Fibroblast of gingiva (primary cell): ENCODE data around the gene DTX3.
"Not testable (repeated sequence)": the region's sequence is repeated elsewhere in the genome, so short reads cannot be mapped to it uniquely, and the experiment has no call there.

Experiments used
- DNase-seq: peaks from one replicate; pipeline ENCODE4 v3.0.0-alpha.2; 2011; ENCODE audit warnings: low read depth

DTX3 gene

GRCh38 chr12:57632073-57632957, 27.7 kb downstream of the DTX3 start:
- no peak for DNase-seq

DNA sequence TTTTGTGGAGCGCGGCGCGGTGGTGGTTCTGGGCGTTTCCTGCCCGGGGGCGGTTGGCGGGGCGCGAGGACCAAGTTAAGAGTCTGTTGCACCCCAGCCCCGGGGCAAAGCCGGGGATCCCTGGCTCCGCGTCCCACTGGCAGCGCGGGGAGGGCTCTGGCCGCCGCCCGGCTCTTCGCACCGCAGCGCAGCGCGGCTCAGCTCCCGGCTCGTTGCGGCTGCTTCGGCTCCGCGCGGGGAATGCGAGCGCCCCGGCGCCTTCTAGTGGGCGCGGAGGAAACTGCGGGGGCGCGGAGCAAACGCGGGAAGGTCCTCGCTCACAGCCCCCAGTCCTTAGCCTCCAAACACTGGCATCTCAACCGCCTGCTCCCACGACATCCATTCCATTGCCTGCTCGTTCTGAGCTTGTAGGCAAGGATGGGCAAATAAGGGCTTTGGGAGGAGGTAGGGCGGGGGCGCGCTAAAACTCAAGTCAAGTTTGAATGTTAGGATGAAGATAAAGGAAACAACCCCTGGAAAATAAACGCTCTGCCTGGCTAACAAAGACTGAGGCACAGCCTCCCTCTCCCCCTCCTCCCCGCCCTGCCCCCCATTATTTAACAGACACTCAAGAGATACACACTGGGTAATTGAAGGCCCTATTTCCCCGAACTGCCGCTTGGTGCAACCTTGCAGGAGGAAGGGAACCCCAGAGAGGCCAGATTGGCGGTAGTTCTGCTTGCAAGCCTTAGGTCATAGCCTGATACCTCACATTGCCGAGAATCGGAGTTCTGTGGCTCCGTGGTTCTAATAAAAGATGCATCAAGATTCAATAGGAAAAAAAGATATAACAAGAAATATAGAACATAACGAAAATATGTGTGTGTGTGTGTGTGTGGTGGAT, 28.6 kb downstream of the DTX3 start, which contains the start of gene B4GALNT1:
Gene B4GALNT1, minus strand, starts transcription at position 244 of the 883 bp plus-strand sequence. CDS start 1,069 bp downstream, outside the sequence.
- peak; percentile 38 for DNase-seq

- DNase-seq: not testable (repeated sequence)
These were observed 32.1 kb downstream of the DTX3 start for GRCh38 chr12:57636731-57637130.

GRCh38 chr12:57637364-57637763, 32.7 kb downstream of the DTX3 start:
- no peak for DNase-seq

- DNase-seq: no peak
These were observed 33.5 kb downstream of the DTX3 start for GRCh38 chr12:57638096-57638495.

GRCh38 chr12:57640175-57641042, 35.8 kb downstream of the DTX3 start:
- DNase-seq: no peak

GRCh38 chr12:57641699-57642442, 37.2 kb downstream of the DTX3 start:
- DNase-seq: no peak

DNA sequence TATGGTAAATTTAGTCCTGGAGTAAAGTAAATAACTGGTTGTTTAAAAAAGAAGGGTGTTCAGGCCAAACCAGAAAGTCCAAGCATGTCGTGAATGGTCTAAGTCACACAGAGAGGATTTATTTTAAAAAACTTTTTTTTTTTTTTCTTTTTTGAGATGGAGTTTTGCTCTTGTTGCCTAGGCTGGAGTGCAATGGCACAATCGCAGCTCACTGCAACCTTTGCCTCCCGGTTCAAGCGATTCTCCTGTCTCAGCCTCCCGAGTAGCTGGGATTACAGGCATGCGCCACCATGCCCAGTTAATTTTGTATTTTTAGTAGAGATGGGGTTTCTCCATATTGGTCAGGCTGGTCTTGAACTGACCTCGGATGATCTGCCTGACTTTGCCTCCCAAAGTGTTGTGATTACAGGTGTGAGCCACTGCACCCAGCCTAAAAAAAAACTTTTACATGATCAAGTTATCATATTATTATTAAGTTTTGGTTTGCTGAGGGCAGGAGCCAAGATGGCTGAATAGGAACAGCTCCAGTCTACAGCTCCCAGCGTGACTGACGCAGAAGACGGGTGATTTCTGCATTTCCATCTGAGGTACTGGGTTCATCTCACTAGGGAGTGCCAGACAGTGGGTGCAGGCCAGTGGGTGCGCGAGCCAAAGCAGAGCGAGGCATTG, 41.5 kb downstream of the DTX3 start:
- DNase-seq: not testable (repeated sequence)

DNA sequence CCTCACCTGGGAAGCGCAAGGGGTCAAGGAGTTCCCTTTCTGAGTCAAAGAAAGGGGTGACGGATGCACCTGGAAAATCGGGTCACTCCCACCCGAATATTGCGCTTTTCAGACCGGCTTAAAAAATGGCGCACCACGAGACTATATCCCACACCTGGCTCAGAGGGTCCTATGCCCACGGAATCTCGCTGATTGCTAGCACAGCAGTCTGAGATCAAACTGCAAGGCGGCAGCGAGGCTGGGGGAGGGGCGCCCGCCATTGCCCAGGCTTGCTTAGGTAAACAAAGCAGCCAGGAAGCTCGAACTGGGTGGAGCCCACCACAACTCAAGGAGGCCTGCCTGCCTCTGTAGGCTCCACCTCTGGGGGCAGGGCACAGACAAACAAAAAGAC, 42.0 kb downstream of the DTX3 start:
- not testable (repeated sequence) for DNase-seq

- DNase-seq: no peak
These were observed 49.4 kb downstream of the DTX3 start for GRCh38 chr12:57654042-57654441.

DNA sequence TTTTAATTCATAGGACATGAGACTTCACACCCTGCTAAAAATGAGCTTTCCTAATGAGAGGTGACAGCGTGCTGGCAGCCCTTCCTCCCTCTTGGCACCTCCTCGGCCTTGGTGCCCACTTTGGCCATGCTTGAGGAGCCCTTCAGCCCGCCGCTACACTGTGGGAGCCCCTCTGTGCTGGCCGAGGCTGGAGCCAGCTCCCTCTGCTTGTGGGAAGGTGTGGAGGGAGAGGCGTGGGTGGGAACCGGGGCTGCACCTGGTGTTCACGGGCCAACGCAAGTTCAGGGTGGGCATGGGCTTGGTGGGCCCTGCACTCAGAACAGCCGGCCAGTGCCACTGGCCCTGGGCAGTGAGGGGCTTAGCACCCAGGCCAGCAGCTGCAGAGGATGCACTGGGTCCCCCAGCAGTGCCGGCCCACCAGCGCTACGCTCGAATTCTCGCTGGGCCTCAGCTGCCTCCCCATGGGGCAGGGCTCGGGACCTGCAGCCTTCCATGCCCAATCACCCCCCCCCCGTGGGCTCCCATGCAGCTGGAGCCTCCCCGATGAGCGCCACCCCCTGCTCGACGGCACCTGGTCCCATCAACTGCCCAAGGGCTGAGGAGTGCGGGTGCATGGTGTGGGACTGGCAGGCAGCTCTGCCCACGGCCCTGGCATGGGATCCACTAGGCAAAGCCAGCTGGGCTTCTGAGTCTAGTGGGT, 51.1 kb downstream of the DTX3 start:
- no peak for DNase-seq

GRCh38 chr12:57656408-57656807, 51.8 kb downstream of the DTX3 start:
- DNase-seq: not testable (repeated sequence)

- no peak for DNase-seq
These were observed 53.1 kb downstream of the DTX3 start for GRCh38 chr12:57657744-57658143.

DNA sequence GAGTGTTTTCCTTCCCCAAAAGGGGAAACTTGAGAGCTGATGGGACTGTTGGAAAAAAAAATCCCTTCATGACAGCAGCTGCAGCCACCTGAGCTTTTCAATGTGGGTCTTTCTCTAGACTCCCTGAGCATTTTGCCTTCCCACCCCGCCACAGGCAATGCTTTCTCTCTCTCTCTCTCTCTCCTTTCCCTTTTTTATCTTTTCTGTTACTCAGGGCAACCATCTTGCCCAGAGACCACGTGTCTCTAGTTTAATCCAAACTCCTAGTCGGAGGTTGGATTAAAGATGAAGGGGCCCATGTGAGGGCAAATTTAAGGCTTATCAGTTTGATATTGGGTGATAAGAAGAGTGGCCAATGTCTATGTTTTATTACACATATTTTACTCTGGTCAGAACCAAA, 54.3 kb downstream of the DTX3 start:
- no peak for DNase-seq
